OCI-M2 (cell line): ENCODE measurements around the gene BCR.

Experiments used
- DNase-seq: peaks from one replicate; lab custom pipeline; 2025; ENCODE audit not compliant: unreplicated experiment; lab: John Stamatoyannopoulos, UW

BCR gene

DNA sequence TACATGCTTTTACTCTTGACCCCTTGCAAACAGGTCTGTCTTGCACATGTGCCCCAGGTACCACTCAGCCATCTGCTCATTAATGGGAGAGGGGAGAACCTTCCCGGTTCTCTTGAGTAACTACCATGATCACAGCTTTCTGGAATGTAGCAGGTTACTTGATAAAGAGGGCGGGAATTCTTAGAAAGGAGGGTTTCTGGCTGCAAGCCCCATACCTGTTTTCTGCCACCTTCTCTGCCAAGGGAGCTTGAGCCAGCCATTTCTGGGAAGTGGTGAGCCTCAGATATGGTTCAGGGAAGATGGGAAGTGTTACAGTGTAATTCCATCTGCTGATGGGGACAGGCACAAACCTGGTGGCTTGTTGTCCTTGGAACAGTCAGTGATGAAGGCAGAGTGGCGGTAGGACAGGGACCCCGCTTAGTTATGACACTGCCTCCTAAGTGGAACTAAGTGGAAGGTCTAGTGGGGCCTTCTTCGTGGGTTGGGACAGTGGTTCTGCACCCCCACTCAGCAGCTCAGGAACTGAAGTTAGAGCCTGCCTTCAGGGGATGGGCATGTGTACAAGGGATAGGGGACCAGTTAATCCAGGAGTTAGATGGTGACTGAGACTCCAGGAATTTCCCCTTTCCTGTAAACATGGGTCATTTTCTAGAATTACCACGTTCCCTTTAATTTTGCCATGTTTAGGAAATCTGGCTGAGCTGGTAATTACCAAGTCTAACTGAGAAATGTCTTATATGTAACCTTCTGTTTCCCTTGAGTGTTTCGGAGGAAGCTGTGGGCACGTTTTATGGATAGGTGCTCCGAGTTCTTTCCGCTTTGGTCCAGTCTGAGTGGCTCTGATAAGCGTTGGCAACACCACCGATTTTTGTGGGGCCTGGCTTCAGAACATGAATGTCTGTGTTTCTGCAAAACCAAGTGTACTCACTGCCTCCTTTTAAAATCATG lies 35.3 kb downstream of the BCR start:
- no peak for DNase-seq

DNA sequence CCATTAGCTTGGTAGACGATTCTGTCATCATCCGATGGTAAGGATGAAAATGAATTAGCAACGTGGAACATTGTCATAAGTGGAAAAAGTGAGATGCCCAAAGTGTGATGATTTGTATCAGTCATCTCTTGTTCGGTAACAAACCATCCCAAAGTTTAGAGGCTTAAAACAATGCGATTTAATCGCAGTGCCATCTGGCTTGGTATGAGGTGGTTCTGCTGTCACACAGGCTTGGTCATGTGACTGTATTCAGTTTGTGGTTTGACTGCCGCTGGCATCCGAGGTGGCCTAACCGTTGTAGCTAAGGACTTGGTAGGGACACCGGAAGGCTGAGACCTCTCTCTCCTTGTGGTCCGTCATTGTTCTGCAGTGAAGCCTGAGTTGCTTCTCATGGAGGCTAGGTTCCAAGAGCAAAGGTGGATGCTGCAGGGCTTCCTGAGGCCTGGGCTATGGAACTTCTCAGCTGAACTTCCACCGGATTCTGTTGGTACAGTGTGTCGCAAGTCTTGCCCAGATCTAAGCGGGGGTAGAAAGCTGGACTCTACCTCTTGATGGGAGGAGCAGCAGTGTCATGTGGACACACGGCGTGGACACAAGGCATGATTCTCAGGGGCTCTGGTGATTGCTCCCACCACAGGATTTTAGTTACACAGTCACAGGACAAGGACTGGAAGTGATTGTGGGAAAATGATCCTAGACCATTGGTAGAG lies 36.3 kb downstream of the BCR start:
- no peak for DNase-seq

DNA sequence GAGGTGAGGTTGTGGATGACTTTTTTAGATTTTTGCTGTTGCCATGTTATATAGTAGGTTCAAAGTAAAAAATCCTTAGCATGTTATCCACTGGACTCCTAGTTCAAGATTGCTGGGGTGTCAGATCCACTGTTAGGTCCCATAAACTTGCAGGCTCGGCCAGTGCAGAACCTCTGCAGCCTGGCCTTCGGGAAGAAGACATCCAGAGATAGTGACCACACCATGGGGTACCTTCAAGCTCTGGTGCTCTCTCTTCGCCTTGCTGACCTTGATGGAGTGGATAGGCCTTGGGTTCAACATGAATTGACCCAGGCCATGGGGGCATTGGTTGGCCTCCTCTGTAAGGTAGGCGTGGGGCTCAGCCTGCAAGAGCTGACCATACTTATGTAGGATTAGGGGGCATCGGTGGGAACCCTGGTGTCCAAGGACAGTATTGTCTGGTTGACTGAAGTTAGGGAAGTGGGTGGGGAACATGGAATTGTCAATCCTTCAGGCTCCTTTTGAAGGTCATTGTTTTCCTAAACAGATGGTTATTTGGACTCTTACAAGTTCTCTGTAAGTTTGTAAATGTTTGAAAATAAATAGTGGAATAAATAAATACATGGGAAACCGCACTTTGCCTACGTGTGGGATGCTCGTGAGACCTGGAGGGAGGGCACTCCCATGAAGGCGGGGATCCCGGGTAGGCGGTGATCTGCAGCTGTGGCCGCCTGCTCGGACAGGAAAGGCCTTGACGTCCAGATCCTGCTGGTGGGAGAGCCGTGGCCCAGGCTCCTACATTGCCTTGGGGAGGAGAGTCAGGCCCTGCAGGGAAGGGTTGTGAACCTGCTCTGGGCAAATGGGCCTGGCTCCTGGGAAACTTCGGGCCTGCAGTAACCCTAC lies 37.1 kb downstream of the BCR start:
- DNase-seq, result no peak

DNA sequence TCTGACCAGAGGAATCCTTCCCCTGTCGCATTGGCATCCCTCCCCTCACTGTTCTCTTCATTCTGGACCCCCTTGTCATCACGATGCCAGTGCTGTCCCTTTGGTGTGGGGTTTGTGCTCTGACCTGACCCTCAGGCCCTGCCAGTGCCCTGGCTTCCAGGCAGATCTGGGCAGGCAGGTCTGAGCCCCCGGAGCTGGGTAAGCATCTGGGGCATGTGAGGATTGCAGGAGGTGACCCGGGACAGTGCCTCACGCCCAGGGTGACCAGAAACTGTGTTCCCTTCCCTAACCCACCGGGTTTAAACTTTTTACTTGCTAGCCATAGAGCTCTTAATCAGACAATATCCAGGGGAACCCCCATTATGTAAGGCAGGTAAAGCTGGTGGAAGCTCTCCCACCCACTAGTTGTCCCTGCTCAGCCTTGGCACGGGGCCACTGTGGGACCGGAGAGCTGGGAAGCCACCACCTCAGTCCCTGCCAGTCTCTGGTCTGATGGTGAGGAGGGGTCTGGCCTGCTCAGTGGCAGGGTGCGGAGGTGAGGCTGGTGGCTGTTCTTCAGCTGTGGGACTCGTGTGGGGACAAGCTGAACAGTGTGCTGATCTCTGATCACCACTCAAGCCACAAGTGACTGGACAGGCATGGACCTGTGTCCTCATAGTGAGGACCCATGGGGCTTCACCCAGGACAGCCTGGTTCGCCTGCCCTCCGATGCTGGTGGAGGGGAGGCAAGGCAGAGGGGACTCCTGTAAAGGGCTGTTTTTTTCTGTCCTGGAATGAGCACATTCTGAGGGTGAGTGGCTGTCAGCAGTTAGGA lies 38.0 kb downstream of the BCR start:
- no peak for DNase-seq

DNA sequence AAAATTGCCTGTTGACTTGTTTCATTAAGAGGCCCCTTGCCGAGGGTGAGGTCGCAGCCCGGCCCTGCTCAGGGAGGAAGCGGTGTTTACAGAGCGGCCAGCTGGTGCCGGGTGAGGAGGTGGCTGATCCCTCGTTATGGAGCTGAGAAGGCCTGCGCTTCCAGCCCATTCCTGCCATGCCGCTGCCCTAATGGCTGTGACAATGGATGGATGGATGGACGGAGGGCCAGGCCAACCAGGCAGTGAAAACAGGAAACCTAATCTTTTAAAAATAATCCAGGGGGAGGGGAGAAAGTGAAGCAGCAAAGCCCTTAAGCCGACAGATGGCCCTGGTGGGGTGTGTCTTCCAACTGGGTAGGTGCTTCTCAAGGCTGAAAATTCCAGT lies 38.5 kb downstream of the BCR start:
- DNase-seq, result no peak

DNA sequence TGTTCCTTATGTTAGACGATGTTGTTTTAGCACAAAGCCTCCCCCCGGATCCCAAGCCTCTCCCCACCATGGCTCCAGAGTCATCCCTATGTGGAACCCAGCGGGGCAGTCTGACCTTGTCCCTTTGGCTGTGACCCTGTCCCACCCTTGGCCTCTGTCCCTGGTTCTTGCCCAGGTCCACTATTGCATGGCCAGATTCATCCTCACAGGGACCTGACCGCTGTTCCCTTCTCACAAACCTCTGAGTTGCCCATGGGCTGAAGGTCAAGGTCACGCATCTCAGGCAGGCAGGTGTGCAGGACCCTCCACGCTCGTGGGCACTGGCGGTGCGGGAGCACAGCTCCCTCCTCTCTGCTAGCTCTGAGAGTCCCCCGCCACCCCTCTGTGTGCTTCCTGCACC lies 39.0 kb downstream of the BCR start:
- no peak for DNase-seq

DNA sequence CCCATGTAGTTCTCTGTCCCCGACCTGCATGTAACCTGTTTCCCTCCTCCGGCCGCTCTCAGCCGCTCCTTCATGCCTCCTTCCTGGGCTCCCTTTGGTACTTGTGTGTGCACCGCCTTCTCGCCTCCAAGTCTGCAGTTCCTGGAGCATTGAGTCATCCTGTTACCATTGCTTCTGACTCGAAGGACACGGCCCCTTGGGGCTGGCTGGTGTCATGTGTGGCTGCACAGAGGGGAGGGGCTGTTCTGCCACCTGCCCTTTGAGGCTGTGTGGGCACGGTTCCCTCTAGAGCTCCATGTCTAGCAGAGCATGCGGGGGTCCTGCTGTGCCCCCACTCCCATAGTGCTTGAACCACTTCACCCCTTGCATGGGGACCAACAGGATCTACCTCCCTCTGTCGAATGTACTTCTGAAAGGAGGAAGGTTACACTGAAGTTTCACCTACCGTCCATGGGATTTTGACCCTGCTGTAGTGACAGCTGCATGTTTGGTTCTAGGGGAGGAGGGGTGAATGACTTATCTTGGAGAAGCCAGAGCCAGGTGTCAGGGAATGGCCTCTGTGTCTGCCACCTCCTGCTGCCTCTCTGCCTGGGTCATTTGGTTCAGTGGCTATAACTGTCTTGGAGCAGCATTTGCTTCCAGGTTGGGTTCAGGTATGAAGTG lies 39.6 kb downstream of the BCR start:
- no peak for DNase-seq

DNA sequence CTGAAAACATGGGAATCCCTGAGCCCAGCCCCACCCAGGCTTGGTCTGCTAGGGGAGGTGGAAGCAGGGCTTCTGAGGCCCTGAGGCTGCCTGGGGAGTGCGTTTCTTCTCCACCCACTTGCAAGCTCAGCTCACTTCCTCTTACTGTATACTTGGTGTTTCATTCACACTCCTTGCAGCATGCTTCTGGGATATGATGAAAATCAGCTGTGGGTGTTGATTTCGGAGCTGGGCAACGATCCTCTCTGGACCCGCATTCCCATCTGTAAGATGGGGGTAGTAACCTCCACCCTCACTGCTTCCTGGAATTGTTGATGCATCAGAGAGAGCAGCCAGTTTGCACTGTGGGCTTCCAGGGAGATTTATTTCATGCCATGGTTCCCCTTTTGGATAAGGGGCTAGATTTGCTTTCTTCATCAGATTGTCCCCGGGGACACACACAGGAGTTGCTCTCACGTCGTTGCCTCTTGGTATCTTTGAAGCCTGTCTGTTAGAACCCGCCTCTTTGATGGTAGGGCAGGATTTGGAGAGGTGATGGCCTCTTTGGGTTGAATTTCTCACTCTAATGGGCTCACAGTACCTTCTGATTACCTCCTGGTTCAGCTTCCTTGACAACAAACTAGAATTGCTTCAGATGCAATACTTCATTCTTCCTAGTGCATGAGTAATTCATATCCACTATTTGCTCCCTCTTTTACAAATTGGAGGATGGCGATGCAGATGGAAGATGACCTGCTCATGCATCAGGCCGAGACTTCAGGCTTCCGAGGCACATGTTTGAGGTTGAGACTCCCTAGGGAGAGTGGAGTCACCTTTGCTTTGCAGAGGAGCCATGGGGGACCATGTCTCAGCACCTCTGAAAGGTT lies 40.4 kb downstream of the BCR start:
- no peak for DNase-seq

DNA sequence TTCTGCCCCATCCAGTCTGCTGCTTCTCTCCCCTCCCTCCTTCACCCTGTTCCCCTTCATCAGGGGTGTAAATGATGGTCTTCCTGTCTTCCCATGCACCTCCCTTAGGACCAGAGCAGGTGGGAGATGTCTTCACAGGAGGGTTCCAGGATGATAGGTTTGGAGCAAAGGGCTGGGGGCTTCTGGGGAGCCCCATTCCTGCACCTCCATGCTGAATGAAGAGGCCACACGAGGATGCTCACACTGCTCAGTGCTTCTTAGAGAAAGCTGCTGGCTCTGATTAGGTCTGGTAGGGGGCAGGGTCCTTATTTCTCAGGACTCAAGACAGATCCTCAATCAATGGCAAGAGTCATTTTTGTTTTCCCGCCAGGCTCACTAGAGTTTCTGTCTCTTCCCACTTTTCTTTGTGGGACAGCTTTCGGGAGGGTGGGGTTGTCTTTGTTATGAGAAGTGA lies 41.1 kb downstream of the BCR start:
- DNase-seq, result no peak

DNA sequence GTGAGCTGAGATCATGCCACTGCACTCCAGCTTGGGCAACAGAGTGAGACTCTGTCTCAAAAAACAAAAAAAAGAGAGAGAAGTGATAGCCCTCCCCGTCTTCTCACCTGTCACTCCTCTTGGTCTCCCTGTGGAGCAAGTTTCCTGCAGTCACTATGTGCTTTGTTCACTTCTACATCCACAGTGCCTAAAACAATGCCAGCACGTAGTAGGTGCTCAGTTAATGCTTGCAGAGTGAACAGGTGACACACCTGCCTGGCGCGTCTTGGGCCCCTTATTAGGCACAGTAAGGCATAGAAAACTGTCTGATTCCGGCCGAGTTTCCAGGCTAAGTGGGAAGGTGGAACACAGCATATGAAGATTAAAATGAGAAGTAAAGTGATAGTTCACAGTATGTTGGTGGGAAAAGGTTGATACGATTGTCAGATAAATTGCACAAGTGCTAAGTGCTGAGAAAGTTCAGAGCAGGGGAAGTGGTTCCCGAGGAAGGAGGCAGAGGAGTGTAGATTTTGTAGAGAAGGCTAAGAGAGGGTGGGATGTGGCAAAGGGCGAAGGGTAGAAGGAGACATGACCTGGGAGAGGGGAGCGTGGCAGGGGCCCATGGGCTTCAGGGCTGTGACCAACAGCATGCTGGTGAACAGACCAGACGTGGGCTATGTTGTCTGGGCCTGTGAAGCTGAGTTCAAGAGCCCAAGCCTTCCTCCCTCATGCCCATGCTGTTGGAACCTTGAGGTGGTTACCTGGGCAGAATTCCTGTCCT lies 41.9 kb downstream of the BCR start:
- no peak for DNase-seq

DNA sequence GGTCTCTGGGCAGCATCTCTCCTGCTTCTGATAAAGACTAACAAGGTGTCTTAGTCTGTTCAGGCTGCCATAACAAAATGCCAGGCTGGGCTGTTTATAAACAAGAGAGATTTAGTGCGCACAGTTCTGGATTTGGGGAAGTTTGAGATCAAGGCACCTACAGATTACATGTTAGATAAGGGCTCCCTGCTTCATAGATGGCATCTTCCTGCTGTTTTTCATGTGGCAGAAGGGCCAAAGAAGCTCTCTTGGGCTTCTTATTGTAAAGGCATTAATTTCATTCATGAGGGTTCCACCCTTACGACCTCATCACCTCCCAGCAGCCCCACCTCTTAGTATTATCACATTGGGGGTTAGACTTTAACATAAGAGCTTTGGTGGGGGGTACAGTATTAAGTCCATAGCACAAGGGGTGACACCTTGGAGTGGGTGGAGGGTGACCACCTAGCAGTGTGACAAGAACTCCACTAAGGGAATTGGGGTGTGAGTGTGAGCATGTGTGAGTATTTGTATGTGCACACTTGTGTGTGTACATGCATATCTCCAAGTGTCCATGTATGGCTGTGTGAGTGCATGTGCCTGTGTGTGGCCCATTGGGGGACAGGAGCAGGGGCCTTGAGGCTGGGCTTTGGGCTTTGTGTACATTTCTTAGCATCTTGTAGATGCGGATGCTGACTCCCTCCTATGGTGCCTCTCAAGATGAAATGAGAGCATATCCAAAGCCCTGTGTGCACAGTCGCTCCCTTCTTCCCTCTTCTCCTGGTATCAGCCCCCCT lies 42.7 kb downstream of the BCR start:
- no peak for DNase-seq

DNA sequence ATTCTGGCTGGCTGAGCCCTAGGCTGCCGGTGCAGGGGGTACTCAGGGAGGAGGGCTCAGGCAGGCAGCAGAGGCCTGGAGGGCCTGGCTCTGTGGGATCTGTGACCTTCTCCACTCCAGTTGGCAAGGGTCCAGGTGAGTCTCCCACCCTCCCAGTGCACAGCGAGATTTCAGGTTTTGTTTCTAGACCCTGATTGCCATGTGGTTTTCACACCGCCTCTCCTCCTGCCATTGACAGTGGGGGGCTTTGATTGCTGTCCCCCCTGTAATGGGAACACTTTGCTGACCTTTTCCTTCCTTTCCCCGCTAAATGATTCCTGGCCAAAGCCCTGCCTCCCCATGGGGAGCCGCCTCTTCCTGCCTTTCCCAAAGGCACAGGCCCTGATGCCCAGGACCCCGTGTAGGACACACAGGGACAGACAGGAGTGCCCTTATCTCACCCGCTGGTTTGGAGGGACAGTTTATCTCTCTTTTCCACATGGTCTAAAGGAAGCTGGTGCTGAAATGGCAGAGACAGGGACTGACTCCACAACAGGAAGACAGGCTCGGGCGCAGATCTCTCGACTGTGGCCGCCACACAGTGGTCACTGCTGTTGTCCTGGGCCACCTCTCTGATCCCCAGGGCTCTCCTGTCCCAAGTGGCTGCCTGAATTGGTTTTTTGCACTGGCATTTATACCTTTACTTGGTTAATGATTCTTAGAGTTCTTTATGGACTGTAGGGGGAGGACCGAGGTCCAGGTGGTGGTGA lies 43.4 kb downstream of the BCR start:
- DNase-seq, result no peak

DNA sequence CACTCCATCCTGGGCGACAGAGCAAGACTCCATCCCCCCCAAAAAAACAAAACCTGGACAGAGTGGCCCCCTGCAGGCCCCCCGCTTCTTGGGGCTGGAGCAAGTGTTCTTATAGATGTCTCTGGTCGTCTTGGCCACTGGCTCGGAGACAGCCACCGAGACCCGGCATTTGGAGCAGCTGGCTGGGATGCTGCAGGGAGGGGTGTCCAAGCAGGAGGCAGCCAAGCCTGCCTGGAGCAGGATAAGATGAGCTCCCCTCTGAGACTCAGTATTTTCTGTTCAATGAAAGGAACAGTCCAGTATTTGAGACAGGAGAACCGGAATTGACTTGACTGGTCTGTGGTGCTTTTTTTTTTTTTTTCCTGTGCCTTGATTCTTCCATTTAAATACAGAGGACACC lies 44.5 kb downstream of the BCR start:
- DNase-seq, result no peak

DNA sequence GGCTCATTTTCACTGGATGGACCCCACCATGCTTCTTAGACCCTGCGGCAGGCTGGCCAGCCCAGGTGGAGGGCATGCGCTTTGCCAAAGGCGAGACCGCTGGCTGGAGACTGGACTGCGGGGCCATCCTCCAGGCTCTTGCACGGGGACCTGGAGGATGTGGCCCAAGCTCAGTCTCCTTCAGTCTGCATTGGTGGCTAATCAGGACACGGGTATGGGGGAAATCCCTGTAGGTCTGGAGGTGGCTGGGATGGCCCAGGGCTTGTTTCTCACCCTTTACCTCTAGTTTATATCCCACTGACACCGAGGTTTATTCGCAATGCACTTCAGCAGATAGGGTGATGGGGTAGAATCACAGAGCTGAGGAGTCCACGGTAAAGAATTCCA lies 45.0 kb downstream of the BCR start:
- no peak for DNase-seq

DNA sequence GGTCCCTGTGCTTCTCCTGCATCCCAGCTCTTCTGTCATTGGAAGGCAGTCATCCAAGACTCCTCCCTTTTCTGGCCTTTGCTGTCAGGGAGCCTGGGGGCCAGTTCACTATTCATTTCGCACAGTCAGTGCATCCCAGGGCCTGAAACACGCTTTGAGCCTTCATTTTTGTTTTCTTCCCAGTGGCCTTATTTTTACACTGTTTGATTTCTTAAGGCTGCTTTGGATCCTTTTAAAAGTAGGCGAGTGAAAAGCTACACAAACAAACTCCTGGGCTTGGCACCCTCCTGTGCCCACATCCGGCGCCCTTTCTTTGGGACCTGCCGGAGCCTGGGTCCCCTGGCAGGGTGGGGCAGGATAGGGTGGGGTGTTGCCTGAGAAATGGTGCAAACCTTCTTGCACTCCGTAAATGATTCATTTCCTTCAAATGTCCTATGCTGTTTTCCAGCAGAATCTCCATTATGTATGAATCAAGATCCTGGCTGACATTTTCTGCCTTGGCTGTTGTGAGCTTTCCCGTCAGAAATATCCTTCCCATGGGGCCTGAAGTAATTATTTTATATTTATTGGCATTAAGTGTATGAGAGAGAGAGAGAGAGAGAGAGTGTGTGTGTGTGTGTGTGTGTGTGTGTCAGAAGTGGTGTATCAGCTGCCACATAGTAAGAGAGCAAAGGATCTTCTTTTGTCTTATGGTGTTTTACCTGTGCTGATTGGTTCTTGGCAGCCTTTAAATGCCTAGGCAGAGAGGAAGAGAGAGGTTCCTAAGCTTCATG lies 45.6 kb downstream of the BCR start:
- no peak for DNase-seq

DNA sequence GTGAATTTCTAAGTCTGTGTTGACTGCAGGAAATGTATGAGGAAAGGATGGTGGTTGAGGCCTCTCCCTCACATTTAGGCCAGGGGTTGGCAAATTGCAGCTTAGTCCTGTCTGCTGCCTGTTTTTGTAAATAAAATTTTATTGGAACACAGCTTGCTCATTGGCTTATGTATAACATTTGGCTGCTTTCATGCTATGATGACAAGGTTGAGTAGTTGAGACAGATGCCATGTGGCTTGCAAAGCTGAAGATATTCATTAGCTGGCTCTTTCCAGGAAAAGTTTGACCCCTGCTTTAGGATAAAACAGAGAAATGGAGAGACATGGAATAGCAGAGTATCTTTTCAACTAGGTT lies 46.2 kb downstream of the BCR start:
- DNase-seq, result no peak
